Breast epithelium (tissue), 4 donors: ENCODE measurements around the gene PSMD13. TPM values are rescaled to one million over a fixed set of nuclear protein-coding genes. Genes with fewer than 3 reads are reported as not detected.
"Not testable (repeated sequence)": the region's sequence is repeated elsewhere in the genome, so short reads cannot be mapped to it uniquely, and the experiment has no call there.

ENCODE experiments used
- DNase-seq, 2 donors: peaks; one replicate each; pipeline ENCODE4 v3.0.0-alpha.2; 2019; ENCODE audit warnings: low spot score in 2 of 2
- H3K27ac ChIP-seq, 2 donors: fragments of 200-600 bp; sonication (generic) in 1 of 2; one replicate each; pipeline ENCODE4 v1.5.1; 2016 to 2019; ENCODE audit warnings: mild to moderate bottlenecking in 1 of 2
- H3K27me3 ChIP-seq, 2 donors: fragments of 200-600 bp; sonication (generic) in 1 of 2; one replicate each; pipeline versions ENCODE4 v1.5.1 to v1.6.0; 2017 to 2019; ENCODE audit warnings: control low read depth in 1 of 2, mild to moderate bottlenecking in 1 of 2
- H3K36me3 ChIP-seq: fragments of 200-600 bp; one replicate; pipeline ENCODE4 v1.5.1; 2019
- H3K4me1 ChIP-seq, 2 donors: fragments of 200-600 bp; sonication (generic); one replicate each; pipeline ENCODE4 v1.5.1; 2016 to 2019; ENCODE audit warnings: control low read depth in 1 of 2
- H3K4me3 ChIP-seq, 3 donors: fragments of 200-600 bp; sonication (generic); 1 replicate in 2 of 3; 2 replicates in 1 of 3; pipeline ENCODE4 v1.5.1; 2016 to 2019; ENCODE audit warnings: mild to moderate bottlenecking in 3 of 3, moderate library complexity in 2 of 3
- H3K9me3 ChIP-seq, 2 donors: fragments of 200-600 bp; sonication (generic) in 1 of 2; one replicate each; pipeline ENCODE4 v1.5.1; 2016 to 2019; ENCODE audit warnings: control low read depth in 1 of 2
- POLR2A ChIP-seq: fragments of 450-650 bp; IDR thresholded peaks from one replicate; pipeline ENCODE4 v1.6.1; 2016; ENCODE audit warnings: antibody characterized with exemption, mild to moderate bottlenecking, moderate library complexity
- POLR2AphosphoS5 ChIP-seq, 3 donors: sonication (generic); formaldehyde crosslinking; IDR thresholded peaks; one replicate each; pipeline ENCODE4 v1.6.1; 2017; ENCODE audit warnings: antibody characterized with exemption in 3 of 3
- intact Hi-C: fragments of 100-400 bp; cut with DNase I; formaldehyde crosslinking; loops from one replicate; pipeline ENCODE4 v1.15.1; 2023; ENCODE audit warnings: low total_unique reads
- total RNA-seq, 3 donors: library from RNA; depleted of rRNA; stranded (reverse); fragments of >200 nt; gene quantifications; one replicate each; pipeline ENCODE4 v1.1.0, GENCODE V29; 2016
- TF ChIP-seq, protein P1 (sequence below), 3 donors: fragments of 450-650 bp; IDR thresholded peaks; one replicate each; pipeline ENCODE4 v1.5.1; 2016 to 2017; ENCODE audit warnings: antibody characterized with exemption in 3 of 3, mild to moderate bottlenecking in 3 of 3, moderate library complexity in 3 of 3

PSMD13 gene
- total RNA-seq, 3 donors from 2014 or later = 96.0 to 114 (median 106) TPM

GRCh38 chr11:235609-235996 lies 1.2 kb upstream of the PSMD13 start:
- Histone ChIP-seq H3K4me3 (peak overlapping the region; percentile 81 to 99 (median 98)), H3K9me3 (no peaks in the 10 kb centered on the region), H3K27ac (peak overlapping the region; percentile 96 to 98), H3K27me3 (no peaks in the 10 kb centered on the region), H3K4me1 (peaks cover 3 to 16% of the 10 kb centered on the region in 2 donors), H3K36me3 (no peaks in the 10 kb centered on the region)
- no peak for TF ChIP-seq POLR2A
- no peak for TF ChIP-seq POLR2AphosphoS5 (IDR thresholded peaks at IDR 0.05)
- TF ChIP-seq, protein P1, sequence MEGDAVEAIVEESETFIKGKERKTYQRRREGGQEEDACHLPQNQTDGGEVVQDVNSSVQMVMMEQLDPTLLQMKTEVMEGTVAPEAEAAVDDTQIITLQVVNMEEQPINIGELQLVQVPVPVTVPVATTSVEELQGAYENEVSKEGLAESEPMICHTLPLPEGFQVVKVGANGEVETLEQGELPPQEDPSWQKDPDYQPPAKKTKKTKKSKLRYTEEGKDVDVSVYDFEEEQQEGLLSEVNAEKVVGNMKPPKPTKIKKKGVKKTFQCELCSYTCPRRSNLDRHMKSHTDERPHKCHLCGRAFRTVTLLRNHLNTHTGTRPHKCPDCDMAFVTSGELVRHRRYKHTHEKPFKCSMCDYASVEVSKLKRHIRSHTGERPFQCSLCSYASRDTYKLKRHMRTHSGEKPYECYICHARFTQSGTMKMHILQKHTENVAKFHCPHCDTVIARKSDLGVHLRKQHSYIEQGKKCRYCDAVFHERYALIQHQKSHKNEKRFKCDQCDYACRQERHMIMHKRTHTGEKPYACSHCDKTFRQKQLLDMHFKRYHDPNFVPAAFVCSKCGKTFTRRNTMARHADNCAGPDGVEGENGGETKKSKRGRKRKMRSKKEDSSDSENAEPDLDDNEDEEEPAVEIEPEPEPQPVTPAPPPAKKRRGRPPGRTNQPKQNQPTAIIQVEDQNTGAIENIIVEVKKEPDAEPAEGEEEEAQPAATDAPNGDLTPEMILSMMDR (IDR thresholded peaks at IDR 0.05) = no peak
- no peak for DNase-seq
- intact Hi-C loops = no loop called here

- H3K9me3 ChIP-seq = no peaks in the 10 kb centered on the region
- DNase-seq = peak; percentile 78 to 83
- intact Hi-C loops = no loop called here
- no peaks in the 10 kb centered on the region for H3K36me3 ChIP-seq
- peaks cover 3 to 16% of the 10 kb centered on the region in 2 donors for H3K4me1 ChIP-seq
- H3K27me3 ChIP-seq = no peaks in the 10 kb centered on the region
- H3K27ac ChIP-seq = peak within 1 kb of the TSS; percentile 96 to 98
- TF ChIP-seq, protein P1 (IDR thresholded peaks at IDR 0.05) = peak in 2 of 3 donors; percentile 46 to 56
- TF ChIP-seq POLR2A = no peak
- H3K4me3 ChIP-seq = peak within 1 kb of the TSS; percentile 81 to 99 (median 98)
Measured at GRCh38 chr11:235997-236773, 591 bp upstream of the PSMD13 start, which contains the start of gene SIRT3. Gene SIRT3, minus strand, starts transcription at chr11:236342. Its CDS starts 14 bp downstream, at chr11:236328.

GRCh38 chr11:238346-238745 lies 1.6 kb downstream of the PSMD13 start:
- DNase-seq, H3K27me3 ChIP-seq, H3K27ac ChIP-seq, H3K4me3 ChIP-seq, intact Hi-C loops, H3K9me3 ChIP-seq, H3K36me3 ChIP-seq: not testable (repeated sequence)
- H3K4me1 ChIP-seq = peaks cover 3 to 16% of the 10 kb centered on the region in 2 donors

- TF ChIP-seq POLR2A (no peak), POLR2AphosphoS5 (IDR thresholded peaks at IDR 0.05) (no peak)
- TF ChIP-seq, protein P1 (IDR thresholded peaks at IDR 0.05) = no peak
- DNase-seq = no peak
- H3K4me3 ChIP-seq = no peak overlapping the region
- H3K9me3 ChIP-seq = no peaks in the 10 kb centered on the region
- H3K36me3 ChIP-seq = no peaks in the 10 kb centered on the region
- intact Hi-C loops = no loop called here
- H3K4me1 ChIP-seq = peaks cover 3 to 12% of the 10 kb centered on the region in 2 donors
- no peaks in the 10 kb centered on the region for H3K27me3 ChIP-seq
- no peak overlapping the region for H3K27ac ChIP-seq
Measured at GRCh38 chr11:240315-240714, 3.5 kb downstream of the PSMD13 start.

DNA sequence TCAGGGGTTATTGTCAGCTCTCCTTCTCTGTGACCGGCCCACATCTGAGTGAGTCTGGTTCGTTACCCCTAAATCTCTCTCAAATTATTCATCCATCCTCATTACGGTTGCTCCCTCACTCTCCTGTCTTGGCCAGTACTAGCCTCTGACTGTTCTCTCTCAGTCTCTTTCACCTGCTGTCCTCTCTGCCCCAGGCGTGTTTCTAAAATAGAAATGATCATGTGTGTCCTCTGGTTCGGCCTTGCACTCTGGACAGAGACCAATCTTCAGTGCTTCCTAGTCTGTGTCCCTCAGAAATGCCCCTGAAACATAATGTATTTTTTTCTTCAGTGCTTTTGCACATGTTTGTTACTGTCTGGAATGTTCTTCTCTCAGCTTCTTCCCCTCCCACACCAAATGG lies 4.9 kb downstream of the PSMD13 start:
- no peak for DNase-seq
- Histone ChIP-seq H3K27ac (peak overlapping the region in 1 of 2 donors; percentile 20), H3K27me3 (no peaks in the 10 kb centered on the region), H3K4me1 (peaks cover 3 to 11% of the 10 kb centered on the region in 2 donors), H3K36me3 (peaks cover 4% of the 10 kb centered on the region), H3K9me3 (no peaks in the 10 kb centered on the region), H3K4me3 (no peak overlapping the region)
- TF ChIP-seq POLR2A (no peak), POLR2AphosphoS5 (IDR thresholded peaks at IDR 0.05) (no peak)
- TF ChIP-seq, protein P1 (IDR thresholded peaks at IDR 0.05) = no peak
- intact Hi-C loops = no loop called here
